ENCODE measurements around the gene LETM1.

LETM1 gene

GRCh38 chr4:1859389-1859753 lies 3.4 kb upstream of the LETM1 start:
- TF ChIP-seq REST (IDR thresholded peaks at IDR 0.05; ENCODE audit: insufficient read depth in 1 of 2, low read depth in 2 of 2, low read length in 2 of 2) (no peak), TAF1 (IDR thresholded peaks at IDR 0.05; ENCODE audit: borderline replicate concordance, insufficient read depth, low read length) (no peak), SIN3A (IDR thresholded peaks at IDR 0.05; ENCODE audit: borderline replicate concordance, insufficient read depth, low read length) (no peak)

- TF ChIP-seq POLR2AphosphoS5 (IDR thresholded peaks at IDR 0.05; ENCODE audit: low read depth, low read length) = no peak
- TF ChIP-seq TAF1 (IDR thresholded peaks at IDR 0.05; ENCODE audit: borderline replicate concordance, insufficient read depth, low read length) = no peak
- TF ChIP-seq SIN3A (IDR thresholded peaks at IDR 0.05; ENCODE audit: borderline replicate concordance, insufficient read depth, low read length) = no peak
- TF ChIP-seq REST (IDR thresholded peaks at IDR 0.05; ENCODE audit: insufficient read depth in 1 of 2, low read depth in 2 of 2, low read length in 2 of 2) = no peak
- no peak for TF ChIP-seq FOXP2 (optimal IDR thresholded peaks at IDR 0.05; ENCODE audit: borderline replicate concordance, extremely low read depth, extremely low read length, insufficient read depth)
Measured at GRCh38 chr4:1857931-1858330, 2.0 kb upstream of the LETM1 start.

- no peak for TF ChIP-seq SIN3A (IDR thresholded peaks at IDR 0.05; ENCODE audit: borderline replicate concordance, insufficient read depth, low read length)
- no peak; the same call in 1 of the 2 replicates for TF ChIP-seq POLR2AphosphoS5 (IDR thresholded peaks at IDR 0.05; ENCODE audit: low read depth, low read length)
- no peak for TF ChIP-seq FOXP2 (optimal IDR thresholded peaks at IDR 0.05; ENCODE audit: borderline replicate concordance, extremely low read depth, extremely low read length, insufficient read depth)
- no peak for TF ChIP-seq TAF1 (IDR thresholded peaks at IDR 0.05; ENCODE audit: borderline replicate concordance, insufficient read depth, low read length)
- TF ChIP-seq REST (IDR thresholded peaks at IDR 0.05; ENCODE audit: insufficient read depth in 1 of 2, low read depth in 2 of 2, low read length in 2 of 2) = no peak
Measured at GRCh38 chr4:1856943-1857699, 1.2 kb upstream of the LETM1 start.

- TF ChIP-seq REST (IDR thresholded peaks at IDR 0.05; ENCODE audit: insufficient read depth in 1 of 2, low read depth in 2 of 2, low read length in 2 of 2) (no peak), SIN3A (IDR thresholded peaks at IDR 0.05; ENCODE audit: borderline replicate concordance, insufficient read depth, low read length) (no peak), TAF1 (IDR thresholded peaks at IDR 0.05; ENCODE audit: borderline replicate concordance, insufficient read depth, low read length) (no peak), FOXP2 (optimal IDR thresholded peaks at IDR 0.05; ENCODE audit: borderline replicate concordance, extremely low read depth, extremely low read length, insufficient read depth) (no peak), POLR2AphosphoS5 (IDR thresholded peaks at IDR 0.05; ENCODE audit: low read depth, low read length) (no peak; the same call in 1 of the 2 replicates)
Measured at GRCh38 chr4:1855333-1856070, 454 bp downstream of the LETM1 start.

Data from PFSK-1 (cell line).